Stimulated activated CD4-positive, alpha-beta T cell treated with anti-CD3 and anti-CD28 coated beads, Interleukin-15, amount 100 ng/mL, for 1 hour (primary cell): ENCODE results near the gene HPDL.
"Not testable (repeated sequence)": the region's sequence is repeated elsewhere in the genome, so short reads cannot be mapped to it uniquely, and the experiment has no call there.

ENCODE experiments used
- DNase-seq, 2 donors: peaks; one replicate each; pipeline ENCODE4 v3.0.0-alpha.2; 2020; ENCODE audit warnings: low read depth in 1 of 2, low spot score in 1 of 2

HPDL gene

DNA sequence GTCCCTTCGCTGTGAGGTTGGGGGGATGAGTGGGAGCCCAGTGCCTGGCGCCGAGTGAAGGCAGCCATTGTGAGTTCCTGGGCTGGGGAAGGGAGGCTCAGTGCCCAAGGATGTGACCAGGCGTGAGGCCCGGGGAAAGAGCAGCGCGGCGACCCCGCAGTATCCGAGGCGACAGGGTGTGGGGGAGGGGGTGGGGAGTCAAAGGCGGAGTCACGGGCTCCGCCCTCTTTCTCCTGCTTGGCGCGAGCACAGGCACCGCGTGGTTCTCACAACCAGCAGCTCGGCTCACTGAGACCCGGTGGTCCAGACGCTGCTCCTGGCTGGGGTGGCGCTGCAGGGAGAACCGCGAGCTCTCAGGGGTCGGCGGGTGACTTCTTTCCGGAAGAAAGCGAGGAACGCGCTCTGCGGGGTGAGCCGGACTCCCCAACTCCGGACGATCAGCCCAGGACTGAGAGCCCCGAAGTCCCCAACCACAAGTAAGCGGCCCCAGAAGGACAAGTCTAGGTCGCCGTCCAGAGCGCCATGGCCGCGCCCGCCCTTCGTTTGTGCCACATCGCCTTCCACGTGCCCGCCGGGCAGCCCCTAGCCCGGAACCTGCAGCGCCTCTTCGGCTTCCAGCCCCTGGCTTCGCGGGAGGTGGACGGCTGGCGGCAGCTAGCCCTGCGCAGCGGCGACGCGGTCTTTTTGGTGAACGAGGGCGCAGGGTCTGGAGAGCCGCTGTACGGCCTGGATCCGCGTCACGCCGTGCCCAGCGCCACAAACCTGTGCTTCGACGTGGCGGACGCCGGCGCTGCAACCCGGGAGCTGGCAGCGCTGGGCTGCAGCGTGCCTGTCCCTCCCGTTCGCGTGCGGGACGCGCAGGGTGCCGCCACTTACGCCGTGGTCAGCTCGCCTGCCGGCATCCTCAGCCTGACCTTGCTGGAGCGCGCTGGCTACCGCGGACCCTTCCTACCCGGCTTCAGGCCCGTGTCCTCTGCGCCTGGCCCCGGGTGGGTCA lies at the start of gene HPDL:
TSS of gene HPDL (plus strand) at position 269 of the 997 bp plus-strand sequence. CDS start at position 523, 254 bp downstream.
- DNase-seq: peak in 1 of 2 donors; percentile 61

GRCh38 chr1:45282351-45282750 lies 44.3 kb upstream of the HPDL start:
- DNase-seq: no peak

- DNase-seq: not testable (repeated sequence)
These were observed 41.8 kb upstream of the HPDL start for GRCh38 chr1:45284858-45285257.

GRCh38 chr1:45286521-45286920 lies 40.2 kb upstream of the HPDL start:
- not testable (repeated sequence) for DNase-seq

DNA sequence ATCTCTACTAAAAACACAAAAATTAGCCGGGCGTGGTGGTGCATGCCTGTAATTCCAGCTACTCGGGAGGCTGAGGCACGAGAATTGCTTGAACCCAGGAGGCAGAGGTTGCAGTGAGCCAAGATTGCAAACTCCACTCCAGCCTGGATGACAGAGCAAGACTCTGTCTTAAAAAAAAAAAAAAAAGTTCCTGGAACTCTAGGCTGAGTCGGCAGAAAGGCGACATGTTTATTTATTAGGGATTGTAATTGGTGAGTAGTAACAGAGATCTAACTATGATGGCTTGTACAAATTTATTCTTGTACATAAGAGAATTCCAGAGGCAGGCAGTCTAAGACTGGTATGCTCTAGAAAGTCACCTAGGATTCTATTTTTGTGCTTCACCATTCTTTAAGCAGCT lies 35.7 kb upstream of the HPDL start:
- DNase-seq: not testable (repeated sequence)

- DNase-seq: no peak
These were observed 35.0 kb upstream of the HPDL start for GRCh38 chr1:45291716-45292115.

DNA sequence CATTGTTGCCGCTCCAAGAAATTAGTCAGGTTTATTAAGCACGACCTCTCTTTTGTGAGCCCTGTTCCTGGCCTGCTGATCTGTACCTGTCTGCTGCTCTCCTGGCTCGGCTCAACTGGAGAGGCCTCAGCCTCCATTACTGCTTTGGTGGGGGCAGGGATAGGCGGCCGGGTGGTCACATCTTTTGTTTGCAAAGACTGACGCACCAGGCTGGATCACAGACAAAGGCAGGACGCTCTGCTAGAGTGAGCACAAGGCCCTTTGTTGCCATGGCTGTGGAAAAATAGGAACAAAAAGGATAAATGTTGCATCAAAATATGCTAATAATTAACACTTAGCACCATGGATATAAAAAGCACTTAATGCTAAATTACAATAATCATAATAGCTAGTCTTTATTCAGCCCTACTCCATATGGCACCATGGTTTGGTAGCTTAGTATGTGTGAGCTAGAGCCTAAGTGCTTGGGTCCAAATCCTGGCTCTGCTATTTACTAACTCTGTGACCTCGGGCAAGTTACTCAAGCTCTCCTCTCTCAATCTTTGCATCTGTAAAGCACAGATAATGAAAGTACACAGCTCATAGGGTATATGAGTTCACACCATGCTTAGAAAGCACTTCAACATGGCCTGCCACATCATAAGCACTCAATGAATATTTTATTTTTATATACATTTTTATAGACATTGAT lies 28.9 kb upstream of the HPDL start:
- DNase-seq: no peak

GRCh38 chr1:45299296-45299695 lies 27.4 kb upstream of the HPDL start:
- no peak for DNase-seq

DNA sequence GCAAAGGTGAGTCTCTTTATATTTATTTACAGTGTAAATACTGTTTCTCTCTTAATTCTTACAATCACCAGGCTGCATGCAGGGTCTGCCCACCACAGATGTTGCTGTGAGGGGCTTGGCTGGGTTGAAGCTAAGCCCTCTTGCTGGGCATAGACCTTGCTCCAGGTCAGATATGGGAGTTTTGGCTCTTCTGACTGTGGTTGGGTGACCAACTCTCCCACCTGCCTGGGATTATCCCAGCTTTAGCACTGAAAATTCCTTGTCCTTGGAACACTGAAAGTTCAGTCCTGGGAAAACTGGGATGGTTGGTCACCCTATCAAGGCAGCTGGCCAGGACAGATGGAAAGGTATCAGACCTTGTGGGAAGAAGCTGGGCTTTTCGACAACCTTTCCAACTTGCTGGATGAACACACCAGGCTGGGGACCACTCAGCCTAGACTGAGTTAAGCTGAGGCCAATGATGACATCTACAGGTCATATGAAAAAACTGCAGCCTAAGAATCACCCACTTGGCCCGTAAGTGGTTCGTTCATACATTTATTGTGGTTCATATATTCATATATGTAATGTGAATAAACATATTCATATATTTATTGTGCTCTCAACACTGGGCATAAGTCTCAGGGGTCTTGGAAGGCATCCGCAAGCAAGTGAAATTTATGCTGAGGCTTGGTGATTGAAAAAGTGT lies 26.6 kb upstream of the HPDL start:
- no peak for DNase-seq

GRCh38 chr1:45300669-45300997 lies 26.1 kb upstream of the HPDL start:
- DNase-seq: no peak

DNA sequence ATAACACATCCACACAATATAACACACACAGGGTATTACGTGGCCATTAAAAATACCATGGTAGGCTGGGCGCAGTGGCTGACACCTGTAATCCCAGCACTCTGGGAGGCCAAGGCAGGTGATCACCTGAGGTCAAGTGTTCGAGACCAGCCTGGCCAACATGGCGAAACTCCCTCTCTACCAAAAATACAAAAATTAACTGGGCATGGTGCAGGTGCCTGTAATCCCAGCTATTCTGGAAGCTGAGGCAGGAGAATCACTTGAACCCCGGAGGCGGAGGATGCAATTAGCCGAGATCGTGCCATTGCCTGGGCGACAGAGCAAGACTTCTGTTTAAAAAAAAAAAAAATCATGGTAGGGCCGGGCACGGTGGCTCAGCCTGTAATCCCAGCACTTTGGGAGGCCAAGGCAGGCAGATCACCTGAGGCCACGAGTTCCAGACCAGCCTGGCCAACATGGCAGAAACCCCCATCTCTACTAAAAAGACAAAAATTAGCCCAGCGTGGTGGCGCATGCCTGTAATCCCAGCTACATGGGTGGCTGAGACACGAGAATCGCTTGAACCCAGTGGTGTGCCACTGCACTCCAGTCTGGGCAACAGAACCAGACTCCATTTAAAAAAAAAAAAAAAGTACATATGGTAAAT lies 24.1 kb upstream of the HPDL start:
- no peak for DNase-seq

DNA sequence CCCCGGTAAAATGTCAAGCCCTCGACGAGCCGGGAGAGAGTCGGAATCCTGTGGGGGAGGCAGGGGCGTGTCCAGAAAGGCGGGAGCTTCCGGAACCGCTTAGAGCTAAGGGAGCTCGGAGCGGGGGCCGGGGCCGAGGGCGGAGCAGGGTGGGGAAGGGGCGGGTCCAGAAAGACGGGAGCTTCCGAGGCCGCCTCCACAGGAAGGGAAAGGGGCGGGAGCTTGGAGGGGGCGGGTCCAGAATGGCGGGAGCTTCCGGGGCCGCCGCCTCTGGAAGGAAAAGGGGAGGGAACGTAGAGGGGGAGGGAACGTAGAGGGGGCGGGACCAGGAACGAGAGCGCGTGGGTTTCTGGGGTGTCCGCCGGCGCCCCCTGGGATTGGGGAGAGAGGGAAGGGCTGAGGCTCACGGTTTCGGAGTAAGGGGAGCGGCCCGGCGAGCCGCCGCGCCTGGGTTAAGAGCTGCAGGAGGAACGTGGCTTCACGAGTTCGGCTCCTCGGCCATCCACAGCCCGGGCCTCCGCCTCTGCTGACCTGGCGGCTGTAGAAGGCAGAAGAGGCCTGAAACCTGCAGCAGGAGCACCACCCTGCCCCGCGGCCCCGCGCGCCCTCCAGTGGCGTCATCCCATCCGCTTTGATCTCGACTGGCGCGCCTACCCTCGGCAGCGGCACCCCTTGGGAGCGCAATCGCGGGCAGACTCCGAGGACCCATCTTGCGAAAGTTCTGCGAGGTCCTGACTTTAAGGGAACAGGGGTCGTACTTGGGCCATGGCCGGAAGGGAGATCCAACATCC lies 23.0 kb upstream of the HPDL start:
- DNase-seq: peak; percentile 96 to 99

DNA sequence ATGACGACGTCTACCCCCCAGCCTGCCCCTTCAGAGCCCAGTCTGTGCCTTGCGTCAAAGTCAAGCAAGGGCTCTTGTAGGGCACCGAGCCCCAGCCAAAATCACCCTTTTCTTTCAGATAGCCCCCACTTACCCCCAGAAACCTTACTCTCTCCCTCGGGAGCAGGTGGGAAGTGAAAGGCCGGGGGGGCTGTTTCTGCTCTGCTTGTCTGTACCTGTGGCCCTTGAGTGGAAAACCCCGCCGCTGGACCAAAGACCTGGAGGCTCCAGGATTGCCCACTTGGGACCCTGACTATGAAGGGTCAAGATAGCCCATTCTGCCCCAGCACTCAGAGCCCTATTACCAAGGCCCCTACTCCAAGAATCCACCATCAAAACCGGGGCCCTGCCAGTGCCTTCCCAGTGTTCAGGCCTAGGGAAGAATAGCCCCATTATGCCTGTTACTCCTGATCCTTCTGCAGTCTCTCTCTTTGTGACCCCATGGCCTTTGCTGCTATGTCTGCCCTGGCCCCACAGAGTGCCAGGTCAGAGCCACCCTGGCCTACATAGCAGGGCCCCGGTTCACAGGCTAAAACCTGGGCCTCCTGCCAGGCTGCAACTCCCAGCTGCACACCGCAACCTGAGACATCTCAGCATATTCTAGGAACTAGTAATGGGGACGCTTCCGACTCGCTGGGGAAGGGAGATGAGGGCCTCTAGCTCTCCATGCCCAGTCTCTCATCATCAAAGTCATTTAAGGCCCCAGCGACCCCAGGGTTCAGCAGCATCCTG lies 22.2 kb upstream of the HPDL start:
- no peak for DNase-seq

DNA sequence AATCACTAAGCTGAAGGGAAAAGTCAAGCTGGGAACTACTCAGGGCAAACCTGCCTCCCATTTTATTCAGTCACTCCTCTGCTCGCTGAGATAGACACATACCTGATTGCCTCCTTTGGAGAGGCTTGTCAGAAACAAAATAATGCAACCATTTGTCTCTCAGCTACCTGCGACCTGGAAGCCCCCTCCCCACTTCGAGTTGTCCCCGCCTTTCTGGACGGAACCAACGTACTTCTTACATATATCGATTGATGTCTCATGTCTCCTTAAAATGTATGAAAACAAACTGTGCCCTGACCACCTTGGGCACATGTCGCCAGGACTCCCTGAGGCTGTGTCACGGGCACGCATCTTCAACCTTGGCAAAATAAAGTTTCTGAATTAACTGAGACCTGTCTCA lies 21.5 kb upstream of the HPDL start:
- DNase-seq: no peak

DNA sequence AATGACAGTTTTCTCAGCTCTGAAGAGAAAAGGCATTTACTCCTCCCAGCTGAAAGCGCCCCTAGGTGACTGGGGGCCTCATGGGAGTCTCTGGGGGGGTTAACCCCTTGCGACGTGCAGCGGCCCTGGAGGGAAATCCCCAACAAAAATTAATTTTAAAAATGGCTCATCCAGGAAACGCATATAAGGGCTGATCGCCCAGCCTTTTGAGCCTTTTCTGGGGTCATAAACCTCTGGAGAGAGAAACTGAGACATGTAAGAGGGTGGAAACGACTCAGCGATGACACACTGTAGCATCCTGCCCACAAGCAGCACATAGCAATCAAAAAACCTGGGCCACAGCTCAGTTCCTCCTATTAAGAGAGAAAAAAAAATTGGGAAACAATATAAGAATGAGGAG lies 20.4 kb upstream of the HPDL start:
- DNase-seq: no peak

DNA sequence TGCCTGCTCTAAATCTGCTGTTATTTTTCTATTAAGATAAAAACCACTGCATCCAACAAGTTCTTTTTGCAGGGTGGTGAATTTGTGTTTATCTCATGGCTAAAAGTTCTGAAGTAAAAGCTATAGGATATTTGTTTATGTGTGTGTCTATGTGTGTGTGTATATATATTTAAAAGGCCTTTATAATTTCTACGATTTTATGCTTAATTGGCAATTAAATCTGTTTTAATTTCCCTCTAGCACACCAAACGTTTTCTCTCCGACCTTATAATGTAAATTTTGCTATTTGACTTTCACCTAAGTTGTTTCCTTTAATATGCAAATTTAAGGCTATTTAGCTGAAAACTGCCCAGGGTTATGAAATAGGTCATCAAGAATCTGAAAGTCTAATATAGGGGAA lies 19.8 kb upstream of the HPDL start:
- DNase-seq: no peak

DNA sequence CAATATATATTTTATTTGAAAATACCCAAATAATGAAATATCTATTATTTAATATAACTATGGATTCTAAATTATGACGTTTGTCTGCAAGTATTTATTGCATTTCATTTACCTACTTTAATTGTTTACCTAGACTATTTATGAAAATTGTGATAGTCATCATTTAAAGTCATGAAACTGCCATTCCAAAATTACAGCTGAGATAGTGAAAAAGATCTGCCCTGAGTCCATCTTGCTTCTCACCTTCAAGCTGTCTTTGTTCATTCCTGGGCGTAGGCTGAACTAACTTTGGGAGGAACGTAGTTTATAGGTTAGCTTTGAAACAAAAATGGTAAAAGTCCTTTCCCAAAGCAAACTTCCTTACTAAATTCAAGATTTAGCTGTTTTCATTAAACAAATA lies 12.4 kb upstream of the HPDL start:
- DNase-seq: no peak

- no peak for DNase-seq
These were observed 9.5 kb upstream of the HPDL start for GRCh38 chr1:45317166-45317565.

DNA sequence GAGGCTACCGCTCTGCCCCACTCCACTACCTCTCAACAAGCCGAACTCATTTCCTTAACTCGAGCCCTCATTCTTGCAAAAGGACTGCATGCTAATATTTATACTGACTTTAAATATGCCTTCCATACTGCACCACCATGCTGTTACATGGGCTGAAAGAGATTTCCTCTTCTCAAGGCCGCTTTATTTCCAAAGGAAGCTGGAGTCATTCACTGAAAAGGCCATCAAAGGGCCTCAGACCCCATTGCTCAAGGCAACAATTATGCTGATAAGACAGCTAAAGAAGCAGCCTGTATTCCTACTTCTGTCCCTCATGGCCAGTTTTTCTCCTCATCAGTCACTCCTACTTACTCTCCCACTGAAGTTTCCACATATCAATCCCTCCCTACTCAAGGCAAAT lies 6.9 kb upstream of the HPDL start:
- no peak for DNase-seq

GRCh38 chr1:45321444-45321843 lies 5.3 kb upstream of the HPDL start:
- no peak for DNase-seq
